Stomach (tissue), 4 donors: ENCODE results near the gene SLC1A2.

ENCODE experiments used
- CTCF ChIP-seq, 7 experiments: fragments of 450-650 bp in 4 of 7; fragments of 200-600 bp in 3 of 7; sonication (generic) in 3 of 7; IDR thresholded peaks; one replicate each; pipeline ENCODE4 v1.5.1; 2016 to 2019; ENCODE audit warnings: antibody characterized with exemption in 7 of 7, control low read depth in 2 of 7, mild to moderate bottlenecking in 1 of 7
- EP300 ChIP-seq: sonication (generic); formaldehyde crosslinking; IDR thresholded peaks from one replicate; pipeline ENCODE4 v1.6.1; 2017; ENCODE audit warnings: antibody characterized with exemption
- POLR2A ChIP-seq, 4 donors: fragments of 450-650 bp; IDR thresholded peaks; one replicate each; pipeline ENCODE4 v1.6.1; 2016; ENCODE audit warnings: antibody characterized with exemption in 4 of 4, control low read depth in 2 of 4, mild to moderate bottlenecking in 1 of 4, moderate library complexity in 1 of 4
- POLR2AphosphoS5 ChIP-seq, 3 donors: sonication (generic); formaldehyde crosslinking; IDR thresholded peaks; one replicate each; pipeline ENCODE4 v1.6.1; 2016; ENCODE audit warnings: antibody characterized with exemption in 3 of 3

DNA sequence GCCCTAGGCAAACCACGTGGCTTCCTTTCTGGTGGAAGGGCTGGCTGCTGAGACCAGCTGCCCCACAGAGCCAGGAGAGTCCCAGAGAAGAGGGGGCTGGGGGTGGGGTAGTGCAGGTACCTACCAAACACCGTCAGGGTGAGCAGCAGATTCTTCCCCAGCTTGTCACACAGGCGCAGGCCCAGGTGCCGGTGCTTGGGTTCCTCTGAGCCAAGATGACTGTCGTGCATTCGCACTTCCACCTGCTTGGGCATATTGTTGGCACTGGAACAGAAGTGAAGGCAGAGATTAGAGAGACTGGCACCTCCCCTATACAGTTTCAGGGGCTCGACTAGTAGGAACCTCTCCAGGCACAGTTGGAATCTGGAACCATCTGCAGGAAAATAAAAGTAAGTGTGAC, 102.1 kb downstream of the SLC1A2 start:
- TF ChIP-seq POLR2A (IDR thresholded peaks at IDR 0.05): no peak
- TF ChIP-seq CTCF (IDR thresholded peaks at IDR 0.05): no peak
- no peak for TF ChIP-seq POLR2AphosphoS5 (IDR thresholded peaks at IDR 0.05)
- TF ChIP-seq EP300: no peak
